OCI-LY7 (cell line): ENCODE results near the gene LUC7L2. TPM values are rescaled to one million over a fixed set of nuclear protein-coding genes. Genes with fewer than 3 reads are reported as not detected.

Experiments used
- BruUV-seq: library from RNA; stranded (reverse); fragments of 400-500 nt; replicated peaks from 2 replicates; lab custom pipeline; 2021; lab: Mats Ljungman, UMichigan
- CTCF ChIA-PET: fragments of 300-600 bp; sonication (Branson Sonifier 250); formaldehyde crosslinking; loops from one replicate; lab custom pipeline; 2022; ENCODE audit warnings: antibody characterized with exemption; ENCODE audit not compliant: unreplicated experiment; lab: Charles Lee
- POLR2A ChIA-PET: fragments of 300-600 bp; sonication (Branson Sonifier 250); formaldehyde crosslinking; loops from one replicate; lab custom pipeline; 2022; ENCODE audit warnings: antibody characterized with exemption; lab: Charles Lee
- DNase-seq: peaks from one replicate; pipeline ENCODE4 v3.0.0-alpha.2; 2015; ENCODE audit warnings: low spot score
- H2AFZ ChIP-seq: fragments of 200-600 bp; sonication (generic), shearing (Covaris generic); 2 replicates; pipeline ENCODE4 v1.6.1; 2014; ENCODE audit warnings: mild to moderate bottlenecking, antibody characterized with exemption, low read length, moderate library complexity
- H3K27ac ChIP-seq: fragments of 200-600 bp; sonication (generic); 2 replicates; pipeline ENCODE4 v1.5.1; 2014; ENCODE audit warnings: mixed run types, low read depth, mild to moderate bottlenecking, moderate library complexity, low read length, inconsistent platforms; ENCODE audit not compliant: poor library complexity, severe bottlenecking
- H3K36me3 ChIP-seq: fragments of 200-600 bp; sonication (generic); 2 replicates; pipeline ENCODE4 v1.6.1; 2014; ENCODE audit warnings: mild to moderate bottlenecking, antibody characterized with exemption, low read length, moderate library complexity, mixed read lengths; ENCODE audit not compliant: insufficient read depth
- H3K4me1 ChIP-seq: fragments of 200-600 bp; sonication (generic); 2 replicates; pipeline ENCODE4 v1.5.1; 2014; ENCODE audit warnings: mild to moderate bottlenecking, low read length; ENCODE audit not compliant: insufficient read depth, poor library complexity, severe bottlenecking
- H3K4me2 ChIP-seq: fragments of 200-600 bp; sonication (generic); 2 replicates; pipeline ENCODE4 v1.6.1; 2014; ENCODE audit warnings: mild to moderate bottlenecking, low read length
- H3K4me3 ChIP-seq: fragments of 200-600 bp; sonication (generic); 2 replicates; pipeline ENCODE4 v1.5.1; 2014; ENCODE audit warnings: mild to moderate bottlenecking, low read depth, low read length; ENCODE audit not compliant: poor library complexity, severe bottlenecking
- H3K79me2 ChIP-seq: fragments of 200-600 bp; sonication (generic); 2 replicates; pipeline ENCODE4 v1.6.1; 2016; ENCODE audit warnings: low read depth, mild to moderate bottlenecking, low read length, moderate library complexity, mixed read lengths; ENCODE audit not compliant: insufficient read depth
- H3K9me2 ChIP-seq: fragments of 200-600 bp; sonication (generic); 2 replicates; pipeline ENCODE4 v1.6.1; 2016; ENCODE audit warnings: mild to moderate bottlenecking, low read length, mixed read lengths; ENCODE audit not compliant: insufficient read depth
- H3K9me3 ChIP-seq: fragments of 200-600 bp; sonication (generic); 2 replicates; pipeline ENCODE4 v1.6.1; 2014; ENCODE audit warnings: mild to moderate bottlenecking, mixed run types, low read length, mixed read lengths
- H4K20me1 ChIP-seq: fragments of 200-600 bp; sonication (generic); 2 replicates; pipeline ENCODE4 v1.6.1; 2014; ENCODE audit warnings: mild to moderate bottlenecking, antibody characterized with exemption, low read length, moderate library complexity, mixed read lengths; ENCODE audit not compliant: insufficient read depth
- CTCF ChIP-seq: fragments of 200-600 bp; sonication (generic); conservative IDR thresholded peaks from 2 replicates; pipeline ENCODE4 v1.5.1; 2014; ENCODE audit warnings: mild to moderate bottlenecking, antibody characterized with exemption, low read length, moderate library complexity, mixed read lengths
- EZH2phosphoT487 ChIP-seq: fragments of 200-600 bp; sonication (generic); IDR thresholded peaks from 2 replicates; pipeline ENCODE4 v1.6.1; 2018; ENCODE audit warnings: low read depth, borderline replicate concordance, mild to moderate bottlenecking, mixed run types, antibody characterized with exemption, low read length, moderate library complexity, mixed read lengths
- intact Hi-C: fragments of 100-400 bp; cut with micrococcal nuclease; formaldehyde crosslinking; loops from one replicate; pipeline ENCODE4 v1.10.0; 2022; ENCODE audit not compliant: unreplicated experiment
- total RNA-seq, 2 experiments: library from RNA; depleted of rRNA in 1 of 2; stranded (reverse); fragments of >200 nt in 1 of 2; shearing (Covaris generic) in 1 of 2; gene quantifications; 2 replicates each; pipeline ENCODE4 v1.2.3, GENCODE V29; 2014 to 2022

The LUC7L2 gene
- total RNA-seq, 2 experiments from 2014 or later, result 79.6 to 143 TPM

- no peak for DNase-seq
- POLR2A ChIA-PET, result interaction anchor here (0.7 kb wide), 1 partner anchor 1514 kb away, joined by 4 read pairs; no protein-coding TSS in a partner anchor
- no peak overlapping the region for H3K27ac ChIP-seq
- BruUV-seq, result no TSS peak
- H3K4me2 ChIP-seq, result no peak overlapping the region
- CTCF ChIA-PET, result no interaction called here
- TF ChIP-seq CTCF (no peak), EZH2phosphoT487 (no peak)
- H3K4me1 ChIP-seq, result no peaks in the 10 kb centered on the region
- no peak overlapping the region for H3K4me3 ChIP-seq
- no peaks in the 10 kb centered on the region for H4K20me1 ChIP-seq
- intact Hi-C loops, result no loop called here
- no peaks in the 10 kb centered on the region for H3K9me2 ChIP-seq
- H3K36me3 ChIP-seq, result peaks cover 20% of the 10 kb centered on the region
- no peak overlapping the region for H2AFZ ChIP-seq
- no peaks in the 10 kb centered on the region for H3K9me3 ChIP-seq
- no peaks in the 10 kb centered on the region for H3K79me2 ChIP-seq
Observed at GRCh38 chr7:139430443-139430842, 70.7 kb downstream of the LUC7L2 start.

- BruUV-seq, result no TSS peak
- POLR2A ChIA-PET, result interaction anchor here (0.6 to 0.7 kb wide), 3 partner anchors 87 to 1515 kb away, joined by 3 to 4 read pairs (median 3); no protein-coding TSS in a partner anchor
- H3K4me2 ChIP-seq, result no peak overlapping the region
- CTCF ChIA-PET, result no interaction called here
- no peaks in the 10 kb centered on the region for H3K4me1 ChIP-seq
- H3K9me3 ChIP-seq, result no peaks in the 10 kb centered on the region
- H3K4me3 ChIP-seq, result no peak overlapping the region
- no peaks in the 10 kb centered on the region for H4K20me1 ChIP-seq
- no peaks in the 10 kb centered on the region for H3K79me2 ChIP-seq
- no peak overlapping the region for H3K27ac ChIP-seq
- no peak for TF ChIP-seq EZH2phosphoT487
- TF ChIP-seq CTCF, result no peak
- H3K36me3 ChIP-seq, result peaks cover 20% of the 10 kb centered on the region
- H3K9me2 ChIP-seq, result no peaks in the 10 kb centered on the region
- no peak overlapping the region for H2AFZ ChIP-seq
- no peak for DNase-seq
- intact Hi-C loops, result no loop called here
Observed at GRCh38 chr7:139431010-139431409, 71.3 kb downstream of the LUC7L2 start.

DNA sequence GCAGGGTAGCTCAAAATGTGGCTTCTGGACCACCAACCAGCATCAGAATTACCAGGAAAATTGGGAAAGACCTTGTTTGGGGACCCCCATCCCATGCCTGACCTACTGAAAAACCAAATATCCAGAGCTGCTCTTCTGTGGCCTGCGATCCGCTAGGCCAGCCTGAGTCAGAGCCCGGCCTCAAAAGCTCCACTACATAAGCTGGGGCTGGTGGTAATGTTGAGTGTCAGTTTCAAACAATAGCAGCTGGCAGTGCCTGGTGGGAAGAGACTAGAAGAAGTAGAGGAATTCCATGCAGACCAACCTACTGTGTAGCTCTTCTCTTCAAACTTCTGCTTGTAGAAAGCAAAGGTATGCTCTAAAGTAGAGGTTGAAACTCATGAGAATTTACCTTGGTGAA is 71.8 kb downstream of the LUC7L2 start:
- intact Hi-C loops, result no loop called here
- H3K9me2 ChIP-seq, result no peaks in the 10 kb centered on the region
- TF ChIP-seq CTCF, result no peak
- no peak for TF ChIP-seq EZH2phosphoT487
- H2AFZ ChIP-seq, result no peak overlapping the region
- no peak overlapping the region for H3K4me3 ChIP-seq
- no peak overlapping the region for H3K4me2 ChIP-seq
- CTCF ChIA-PET, result no interaction called here
- no peaks in the 10 kb centered on the region for H3K9me3 ChIP-seq
- H4K20me1 ChIP-seq, result no peaks in the 10 kb centered on the region
- peaks cover 17% of the 10 kb centered on the region for H3K36me3 ChIP-seq
- DNase-seq, result no peak
- H3K27ac ChIP-seq, result no peak overlapping the region
- no peaks in the 10 kb centered on the region for H3K4me1 ChIP-seq
- H3K79me2 ChIP-seq, result no peaks in the 10 kb centered on the region
- no TSS peak for BruUV-seq
- POLR2A ChIA-PET, result interaction anchor here (0.6 kb wide), 2 partner anchors 88 to 513 kb away, joined by 3 read pairs; no protein-coding TSS in a partner anchor
